ENCODE data around the gene LHX4. TPM values are rescaled to one million over a fixed set of nuclear protein-coding genes. Genes with fewer than 3 reads are reported as not detected.

Gene LHX4
- total RNA-seq, 4 donors from 2014 or later = not detected

GRCh38 chr1:180294711-180295110 is 64.6 kb downstream of the LHX4 start:
- Histone ChIP-seq H3K36me3 (no peaks in the 10 kb centered on the region), H3K27me3 (no peaks in the 10 kb centered on the region), H3K27ac (no peak overlapping the region), H3K9me3 (no peaks in the 10 kb centered on the region), H3K4me3 (no peak overlapping the region), H3K4me1 (no peaks in the 10 kb centered on the region)
- DNase-seq (ENCODE audit: low spot score in 2 of 2) = no peak
- 97 to 98% methylated on average over 2 of the region's 2 CpGs for WGBS, 2 donors
- TF ChIP-seq POLR2A (IDR thresholded peaks at IDR 0.05) = no peak
- no peak for TF ChIP-seq EP300 (IDR thresholded peaks at IDR 0.05)
- TF ChIP-seq, protein P1, sequence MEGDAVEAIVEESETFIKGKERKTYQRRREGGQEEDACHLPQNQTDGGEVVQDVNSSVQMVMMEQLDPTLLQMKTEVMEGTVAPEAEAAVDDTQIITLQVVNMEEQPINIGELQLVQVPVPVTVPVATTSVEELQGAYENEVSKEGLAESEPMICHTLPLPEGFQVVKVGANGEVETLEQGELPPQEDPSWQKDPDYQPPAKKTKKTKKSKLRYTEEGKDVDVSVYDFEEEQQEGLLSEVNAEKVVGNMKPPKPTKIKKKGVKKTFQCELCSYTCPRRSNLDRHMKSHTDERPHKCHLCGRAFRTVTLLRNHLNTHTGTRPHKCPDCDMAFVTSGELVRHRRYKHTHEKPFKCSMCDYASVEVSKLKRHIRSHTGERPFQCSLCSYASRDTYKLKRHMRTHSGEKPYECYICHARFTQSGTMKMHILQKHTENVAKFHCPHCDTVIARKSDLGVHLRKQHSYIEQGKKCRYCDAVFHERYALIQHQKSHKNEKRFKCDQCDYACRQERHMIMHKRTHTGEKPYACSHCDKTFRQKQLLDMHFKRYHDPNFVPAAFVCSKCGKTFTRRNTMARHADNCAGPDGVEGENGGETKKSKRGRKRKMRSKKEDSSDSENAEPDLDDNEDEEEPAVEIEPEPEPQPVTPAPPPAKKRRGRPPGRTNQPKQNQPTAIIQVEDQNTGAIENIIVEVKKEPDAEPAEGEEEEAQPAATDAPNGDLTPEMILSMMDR (IDR thresholded peaks at IDR 0.05) = no peak

GRCh38 chr1:180295999-180296398 is 65.9 kb downstream of the LHX4 start:
- DNase-seq (ENCODE audit: low spot score in 2 of 2) = no peak
- TF ChIP-seq, protein P1 (IDR thresholded peaks at IDR 0.05) = no peak
- TF ChIP-seq POLR2A (IDR thresholded peaks at IDR 0.05) (no peak), EP300 (IDR thresholded peaks at IDR 0.05) (no peak)
- 91 to 100% methylated on average over 1 of the region's 1 CpG for WGBS, 2 donors
- Histone ChIP-seq H3K4me1 (no peaks in the 10 kb centered on the region), H3K27ac (no peak overlapping the region), H3K27me3 (no peaks in the 10 kb centered on the region), H3K9me3 (no peaks in the 10 kb centered on the region), H3K36me3 (no peaks in the 10 kb centered on the region), H3K4me3 (no peak overlapping the region)

DNA sequence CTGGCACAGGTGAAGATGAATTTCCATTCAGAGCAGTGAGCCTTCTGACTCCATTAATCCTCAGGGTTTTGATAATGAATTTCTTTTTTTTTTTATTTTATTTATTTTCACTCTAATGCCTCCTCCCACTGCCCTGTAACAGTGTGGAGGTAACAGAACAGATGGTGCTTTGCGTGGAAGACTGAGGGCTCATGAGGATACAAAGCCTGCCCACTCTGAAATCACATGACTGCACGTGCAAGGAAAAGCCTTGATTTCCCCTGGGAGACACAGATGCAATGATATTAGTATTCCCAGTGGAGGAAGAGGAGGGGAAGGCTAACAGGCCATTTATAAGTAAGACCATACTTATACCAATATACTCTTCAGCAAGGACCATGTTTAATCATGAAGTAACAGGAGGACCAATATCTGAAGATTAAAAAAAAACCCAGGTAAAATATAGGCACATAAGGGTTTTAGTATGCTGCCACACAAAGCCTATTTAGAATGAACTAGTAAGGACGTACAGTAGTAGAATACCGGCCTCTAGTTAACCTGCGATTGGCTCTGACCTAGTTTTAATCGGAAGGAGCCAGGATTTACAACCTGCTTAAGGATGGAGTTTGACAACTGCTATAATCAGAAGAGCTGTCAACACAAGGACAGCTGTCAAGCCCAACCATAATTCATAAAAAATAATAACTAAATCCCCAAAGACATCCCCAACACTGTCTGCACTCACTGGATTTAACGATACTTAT is 69.6 kb downstream of the LHX4 start:
- no peaks in the 10 kb centered on the region for H3K36me3 ChIP-seq
- H3K27ac ChIP-seq = no peak overlapping the region
- no peak for TF ChIP-seq POLR2A (IDR thresholded peaks at IDR 0.05)
- no peak for TF ChIP-seq EP300 (IDR thresholded peaks at IDR 0.05)
- TF ChIP-seq, protein P1 (IDR thresholded peaks at IDR 0.05) = no peak
- DNase-seq (ENCODE audit: low spot score in 2 of 2) = no peak
- 82 to 84% methylated on average over 7 of the region's 7 CpGs for WGBS, 2 donors
- no peaks in the 10 kb centered on the region for H3K27me3 ChIP-seq
- H3K9me3 ChIP-seq = no peaks in the 10 kb centered on the region
- H3K4me3 ChIP-seq = no peak overlapping the region
- H3K4me1 ChIP-seq = no peaks in the 10 kb centered on the region

DNA sequence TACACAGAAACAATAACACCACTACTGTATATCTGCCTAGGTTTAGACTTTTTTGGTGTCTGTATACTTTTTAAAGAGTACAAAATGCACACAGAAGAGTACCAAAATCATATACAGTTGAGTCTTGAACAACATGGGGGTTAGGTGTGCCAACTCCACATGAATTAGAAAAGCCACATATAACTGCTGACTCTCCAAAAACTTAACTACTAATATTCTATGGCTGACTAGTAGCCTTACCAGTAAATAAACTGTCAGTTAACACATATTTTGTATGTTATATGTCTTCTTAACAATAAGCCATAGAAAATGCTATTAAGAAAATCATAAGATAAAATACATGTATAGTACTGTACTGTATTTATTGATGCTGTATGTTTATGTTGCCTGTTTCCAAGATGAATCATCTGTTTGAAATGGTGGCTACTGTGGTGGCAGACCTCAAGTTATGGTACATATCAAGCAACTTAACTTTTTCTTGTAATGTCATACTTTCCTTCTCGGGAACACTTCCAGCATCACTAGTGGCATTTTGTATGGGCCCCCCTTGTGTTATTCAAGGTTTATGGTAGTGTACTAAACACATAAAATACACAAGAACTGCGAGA is 71.2 kb downstream of the LHX4 start:
- 92 to 95% methylated on average over 2 of the region's 2 CpGs for WGBS, 2 donors
- no peak for TF ChIP-seq POLR2A (IDR thresholded peaks at IDR 0.05)
- no peak for TF ChIP-seq EP300 (IDR thresholded peaks at IDR 0.05)
- TF ChIP-seq, protein P1 (IDR thresholded peaks at IDR 0.05) = no peak
- Histone ChIP-seq H3K36me3 (no peaks in the 10 kb centered on the region), H3K27ac (no peak overlapping the region), H3K4me3 (no peak overlapping the region), H3K4me1 (no peaks in the 10 kb centered on the region), H3K9me3 (no peaks in the 10 kb centered on the region), H3K27me3 (no peaks in the 10 kb centered on the region)
- DNase-seq (ENCODE audit: low spot score in 2 of 2) = no peak

DNA sequence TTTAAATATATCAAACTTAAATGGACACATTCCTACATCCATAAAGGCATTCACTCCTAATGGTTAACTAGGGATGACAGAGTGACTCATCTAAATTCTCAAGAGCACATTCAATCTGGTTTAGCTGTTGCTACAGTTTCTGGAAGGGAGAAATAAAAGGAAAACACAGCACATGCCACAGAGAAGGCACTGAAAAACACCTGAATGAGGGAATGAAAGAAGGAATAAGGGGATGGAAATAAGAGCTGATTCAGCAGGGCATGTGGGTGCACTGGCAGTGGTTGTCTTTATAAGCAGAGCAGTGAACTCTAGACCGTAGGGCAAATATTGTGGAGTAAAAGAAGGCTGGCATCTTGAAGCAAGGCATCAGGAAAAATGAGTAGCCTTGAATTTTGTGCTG is 79.3 kb downstream of the LHX4 start:
- no peak for DNase-seq (ENCODE audit: low spot score in 2 of 2)
- no peak overlapping the region for H3K4me3 ChIP-seq
- no peak overlapping the region for H3K27ac ChIP-seq
- 54 to 86% methylated on average over 1 of the region's 1 CpG for WGBS, 2 donors
- H3K4me1 ChIP-seq = no peaks in the 10 kb centered on the region
- H3K27me3 ChIP-seq = no peaks in the 10 kb centered on the region
- H3K9me3 ChIP-seq = no peaks in the 10 kb centered on the region
- TF ChIP-seq, protein P1 (IDR thresholded peaks at IDR 0.05) = no peak
- no peak for TF ChIP-seq POLR2A (IDR thresholded peaks at IDR 0.05)
- TF ChIP-seq EP300 (IDR thresholded peaks at IDR 0.05) = no peak
- H3K36me3 ChIP-seq = peaks cover 0 to 9% (median 2%) of the 10 kb centered on the region in 3 donors

All from tibial nerve (tissue), 4 donors.